H1 (cell line): ENCODE measurements around the gene SIM2. TPM values are rescaled to one million over a fixed set of nuclear protein-coding genes. Genes with fewer than 3 reads are reported as not detected.
A peak's percentile ranks its signal among the peaks of the same experiment; 100 is the strongest.

Source experiments
- CTCF ChIA-PET: fragments of 300-600 bp; sonication (Branson Sonifier 250); formaldehyde crosslinking; loops from one replicate; lab custom pipeline; 2021; ENCODE audit not compliant: partially characterized antibody; lab: Charles Lee
- POLR2A ChIA-PET: fragments of 300-600 bp; sonication (Branson Sonifier 250); formaldehyde crosslinking; loops from one replicate; lab custom pipeline; 2021; ENCODE audit warnings: inconsistent platforms; ENCODE audit not compliant: partially characterized antibody; lab: Charles Lee
- DNase-seq, 2 experiments: peaks; one replicate each; pipeline versions ENCODE4 v3.0.0 to v3.0.0-alpha.2; 2010 to 2022; ENCODE audit warnings: low spot score in 2 of 2, low read depth in 1 of 2, mixed read lengths in 1 of 2
- FAIRE-seq: peaks from 2 replicates; lab custom pipeline; 2011; peaks lifted over from hg19 to GRCh38; lab: Jason Lieb, UNC
- H2AFZ ChIP-seq: 2 replicates; pipeline ENCODE4 v1.8.1; 2012; ENCODE audit warnings: low read length, inconsistent platforms
- H2AK5ac ChIP-seq: 2 replicates; pipeline ENCODE4 v1.6.1; 2013; ENCODE audit warnings: low read depth, low read length
- H2BK120ac ChIP-seq: replicated peaks from 2 replicates; pipeline ENCODE3; 2013; ENCODE audit warnings: low read depth, low read length, inconsistent platforms
- H2BK12ac ChIP-seq: 2 replicates; pipeline ENCODE4 v1.6.1; 2013; ENCODE audit warnings: low read depth, low read length
- H2BK15ac ChIP-seq: 2 replicates; pipeline ENCODE4 v1.6.1; 2013; ENCODE audit warnings: low read length
- H2BK20ac ChIP-seq: 2 replicates; pipeline ENCODE4 v1.6.1; 2013; ENCODE audit warnings: low read length
- H2BK5ac ChIP-seq: 2 replicates; pipeline ENCODE4 v1.6.1; 2013; ENCODE audit warnings: low read depth, low read length
- H3K14ac ChIP-seq: 2 replicates; pipeline ENCODE4 v1.6.1; 2013; ENCODE audit warnings: inconsistent platforms; ENCODE audit not compliant: insufficient read length
- H3K18ac ChIP-seq: 2 replicates; pipeline ENCODE4 v1.6.1; 2013; ENCODE audit warnings: low read length; ENCODE audit errors: extremely low read depth
- H3K23ac ChIP-seq: 2 replicates; pipeline ENCODE4 v1.6.1; 2013; ENCODE audit warnings: inconsistent platforms; ENCODE audit not compliant: insufficient read length
- H3K23me2 ChIP-seq: 2 replicates; pipeline ENCODE4 v1.6.1; 2013; ENCODE audit warnings: low read depth, low read length
- H3K27ac ChIP-seq: 2 replicates; pipeline ENCODE4 v1.6.1; 2011; ENCODE audit warnings: low read depth, low read length, inconsistent platforms
- H3K27me3 ChIP-seq, 4 experiments: replicated peaks in 1 of 4; 1 replicate in 1 of 4; 2 replicates in 3 of 4; pipeline versions ENCODE4 v1.6.1 to v1.8.1; 2011 to 2013; ENCODE audit warnings: low read length in 3 of 4, mild to moderate bottlenecking in 3 of 4, inconsistent platforms in 2 of 4, mixed read lengths in 2 of 4, moderate library complexity in 1 of 4; ENCODE audit not compliant: control insufficient read depth in 3 of 4, insufficient read depth in 3 of 4; ENCODE audit errors: extremely low read depth in 1 of 4
- H3K36me3 ChIP-seq, 4 experiments: 2 replicates each; pipeline versions ENCODE4 v1.6.1 to v1.8.1; 2011 to 2013; ENCODE audit warnings: mild to moderate bottlenecking in 4 of 4, low read length in 3 of 4, moderate library complexity in 2 of 4, control low read depth in 1 of 4, inconsistent platforms in 1 of 4; ENCODE audit not compliant: insufficient read depth in 4 of 4, control insufficient read depth in 2 of 4
- H3K4ac ChIP-seq: replicated peaks from 2 replicates; pipeline ENCODE3; 2013; ENCODE audit warnings: low read length, low read depth, mixed read lengths, inconsistent platforms; ENCODE audit not compliant: insufficient read length
- H3K4me1 ChIP-seq, 4 experiments: replicated peaks in 1 of 4; 1 replicate in 1 of 4; 2 replicates in 3 of 4; pipeline versions ENCODE4 v1.6.1 to v1.8.1; 2011 to 2013; ENCODE audit warnings: low read length in 3 of 4, inconsistent platforms in 2 of 4, mixed read lengths in 1 of 4; ENCODE audit not compliant: insufficient read depth in 4 of 4, control insufficient read depth in 3 of 4
- H3K4me2 ChIP-seq, 2 experiments: 2 replicates each; pipeline versions ENCODE4 v1.6.1 to v1.8.1; 2011 to 2013; ENCODE audit warnings: low read depth in 2 of 2, low read length in 2 of 2, control low read depth in 1 of 2, inconsistent platforms in 1 of 2, mild to moderate bottlenecking in 1 of 2; ENCODE audit not compliant: insufficient read depth in 1 of 2
- H3K4me3 ChIP-seq, 4 experiments: fragments of 200-600, 300-600 bp in 1 of 4; sonication (generic), shearing (Covaris generic), sonication (Bioruptor Twin) in 1 of 4; 2 replicates each; pipeline versions ENCODE4 v1.5.1 to v1.8.1; 2011 to 2016; ENCODE audit warnings: low read length in 4 of 4, low read depth in 3 of 4, control low read depth in 2 of 4, inconsistent platforms in 2 of 4, mild to moderate bottlenecking in 2 of 4, mixed read lengths in 1 of 4, moderate library complexity in 1 of 4; ENCODE audit not compliant: insufficient read depth in 2 of 4; ENCODE audit errors: extremely low read depth in 1 of 4
- H3K56ac ChIP-seq: replicated peaks from 2 replicates; pipeline ENCODE3; 2013; ENCODE audit warnings: low read depth, mild to moderate bottlenecking, mixed read lengths, low read length, inconsistent platforms; ENCODE audit not compliant: insufficient read length
- H3K79me1 ChIP-seq: 2 replicates; pipeline ENCODE4 v1.6.1; 2013; ENCODE audit warnings: low read depth, low read length, control low read depth
- H3K79me2 ChIP-seq, 2 experiments: 2 replicates each; pipeline versions ENCODE4 v1.6.1 to v1.8.1; 2012 to 2013; ENCODE audit warnings: low read length in 2 of 2, mild to moderate bottlenecking in 2 of 2, inconsistent platforms in 1 of 2; ENCODE audit not compliant: insufficient read depth in 2 of 2, control insufficient read depth in 1 of 2
- H3K9ac ChIP-seq, 4 experiments: replicated peaks in 1 of 4; 1 replicate in 1 of 4; 2 replicates in 3 of 4; pipeline versions ENCODE4 v1.6.1 to v1.8.1; 2011 to 2013; ENCODE audit warnings: low read depth in 3 of 4, low read length in 3 of 4, control low read depth in 2 of 4, mild to moderate bottlenecking in 2 of 4, moderate library complexity in 2 of 4, inconsistent platforms in 1 of 4; ENCODE audit errors: extremely low read depth in 1 of 4
- H3K9me3 ChIP-seq, 2 experiments: 2 replicates each; pipeline versions ENCODE4 v1.6.1 to v1.8.1; 2012 to 2013; ENCODE audit warnings: mild to moderate bottlenecking in 2 of 2, moderate library complexity in 2 of 2, control low read depth in 1 of 2, inconsistent platforms in 1 of 2, low read depth in 1 of 2, low read length in 1 of 2, mixed read lengths in 1 of 2; ENCODE audit not compliant: insufficient read depth in 2 of 2
- H4K20me1 ChIP-seq, 2 experiments: replicated peaks in 1 of 2; 2 replicates each; pipeline versions ENCODE3 to v1.8.1; 2011 to 2013; ENCODE audit warnings: inconsistent platforms in 2 of 2, low read length in 2 of 2, mild to moderate bottlenecking in 1 of 2; ENCODE audit not compliant: insufficient read depth in 2 of 2, control insufficient read depth in 1 of 2
- H4K5ac ChIP-seq: 2 replicates; pipeline ENCODE4 v1.6.1; 2013; ENCODE audit warnings: low read length, low read depth, mixed read lengths, inconsistent platforms; ENCODE audit not compliant: insufficient read length
- H4K8ac ChIP-seq: 2 replicates; pipeline ENCODE4 v1.8.0; 2013; ENCODE audit warnings: mild to moderate bottlenecking, moderate library complexity, low read length, inconsistent platforms; ENCODE audit not compliant: insufficient read depth; ENCODE audit errors: extremely low read depth
- H4K91ac ChIP-seq: replicated peaks from 2 replicates; pipeline ENCODE3; 2013; ENCODE audit warnings: low read length, mixed read lengths, inconsistent platforms; ENCODE audit not compliant: insufficient read length
- KDM1A ChIP-seq: fragments of 200-600, 300-600 bp; sonication (generic); IDR thresholded peaks from 2 replicates; pipeline ENCODE4 v1.7.1; 2016; ENCODE audit warnings: mild to moderate bottlenecking, low read length, borderline replicate concordance
- WGBS, 2 experiments: shearing (Covaris generic) in 1 of 2; methylation state at CpG; one replicate each; pipeline versions ENCODE4 v1.1.6 to v1.1.7; 2013 to 2015; ENCODE audit warnings: low lambda C conversion rate in 2 of 2, mixed read lengths in 2 of 2, inconsistent platforms in 1 of 2, low coverage in 1 of 2, missing lambda C conversion rate in 1 of 2; ENCODE audit not compliant: insufficient replicate concordance in 2 of 2, insufficient coverage in 1 of 2, insufficient read length in 1 of 2; ENCODE audit errors: extremely low coverage in 1 of 2, missing lambda C conversion rate in 1 of 2; 5-methylcytosine and 5-hydroxymethylcytosine counted together
- polyA plus RNA-seq, 7 experiments: library from polyadenylated mRNA; depleted of rRNA in 3 of 7; stranded (reverse) in 5 of 7; unstranded in 2 of 7; fragments of >200 nt in 5 of 7; fragments of 200-250 nt in 2 of 7; gene quantifications; 1 replicate in 5 of 7; 2 replicates in 1 of 7; 4 replicates in 1 of 7; pipeline versions ENCODE4 v1.2.1 to v1.2.3, GENCODE V29; 2011 to 2013; ENCODE audit warnings: missing spikeins in 2 of 7, mixed read lengths in 2 of 7
- total RNA-seq: library from RNA; stranded (reverse); fragmentation: NEBNext Ultra II Directional; extraction: Animal tissue kit (Norgen Biotek cat#: 25700); gene quantifications from 2 replicates; pipeline ENCODE4 v1.2.1, GENCODE V29; 2021

Gene SIM2
- total and polyA plus RNA-seq, 2 of the 8 experiments (the other 6 are each of a cell fraction or from before 2014, with no cell fraction given): 0.05 to 0.26 TPM

DNA sequence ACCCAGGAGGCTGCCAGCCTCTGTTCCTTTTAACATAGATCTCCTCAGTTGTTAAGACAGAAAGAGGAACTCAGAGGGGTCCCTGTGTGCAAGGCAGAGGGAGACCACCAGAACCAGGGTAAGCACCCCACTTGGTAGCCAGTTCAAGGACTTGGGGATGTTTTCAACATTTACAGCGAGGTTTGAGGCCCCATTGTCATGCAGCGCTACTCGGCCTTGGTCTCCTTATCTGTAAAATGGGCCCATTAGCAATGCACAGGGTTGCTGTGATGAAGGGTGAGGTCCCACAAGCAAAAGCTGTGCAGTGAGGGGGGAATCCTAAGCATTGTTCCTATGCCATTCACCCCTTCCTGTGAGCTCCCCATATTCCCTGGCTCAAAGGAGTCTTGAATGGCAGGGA lies 4.2 kb downstream of the SIM2 start:
- Histone ChIP-seq H2BK5ac (no peak overlapping the region), H3K9ac (no peak overlapping the region), H3K9me3 (no peaks in the 10 kb centered on the region), H3K23ac (no peak overlapping the region), H3K56ac (no peak overlapping the region), H4K91ac (no peak overlapping the region), H3K4me2 (no peak overlapping the region; a peak in 1 of 4 replicates), H3K79me1 (no peaks in the 10 kb centered on the region; the same call in 1 of the 2 replicates), H2BK12ac (no peak overlapping the region), H2BK120ac (no peak overlapping the region), H2AK5ac (peak overlapping the region; percentile 89; the same call in 1 of the 2 replicates), H2BK20ac (no peak overlapping the region), H3K14ac (no peak overlapping the region), H3K23me2 (peaks cover 7% of the 10 kb centered on the region; the same call in 1 of the 2 replicates), H3K4ac (no peak overlapping the region), H3K4me1 (peaks cover 0 to 69% (median 43%) of the 10 kb centered on the region in 4 experiments; a peak in 6 of 7 replicates), H3K27ac (no peak overlapping the region), H4K8ac (no peak overlapping the region), H3K27me3 (peaks cover 97 to 100% (median 100%) of the 10 kb centered on the region in 4 experiments), H3K79me2 (no peaks in the 10 kb centered on the region), H3K36me3 (peaks cover 0 to 24% (median 0%) of the 10 kb centered on the region in 4 experiments; a peak in 1 of 8 replicates), H4K5ac (no peak overlapping the region), H2BK15ac (no peak overlapping the region), H4K20me1 (peaks cover 10 to 18% of the 10 kb centered on the region in 2 experiments), H2AFZ (no peak overlapping the region), H3K4me3 (no peak overlapping the region), H3K18ac (no peak overlapping the region)
- CTCF ChIA-PET: interaction anchor here (1.0 to 3.2 kb wide), 8 partner anchors 11 to 225 kb away, joined by 3 to 19 read pairs (median 4); no protein-coding TSS in a partner anchor
- WGBS, 2 experiments: 19% methylated on average over 3 of the region's 3 CpGs; no CpG with 5 or more reads in 1 of the 2 experiments
- DNase-seq (no peak), FAIRE-seq (no peak)
- POLR2A ChIA-PET: interaction anchor here (3.0 kb wide), 1 partner anchor 11 kb away, joined by 12 read pairs; no protein-coding TSS in a partner anchor
- peak; percentile 82; the same call in 1 of the 2 replicates for TF ChIP-seq KDM1A
